Caco-2 (cell line): ENCODE data around the gene BGN. TPM values are rescaled to one million over a fixed set of nuclear protein-coding genes. Genes with fewer than 3 reads are reported as not detected.

Experiments
- BruUV-seq: library from RNA; stranded (reverse); fragments of 400-500 nt; replicated peaks from 2 replicates; lab custom pipeline; 2021; lab: Mats Ljungman, UMichigan
- CTCF ChIA-PET: fragments of 300-600 bp; sonication (Branson Sonifier 250); formaldehyde crosslinking; loops from one replicate; lab custom pipeline; 2022; ENCODE audit warnings: antibody characterized with exemption; lab: Charles Lee
- POLR2A ChIA-PET: fragments of 300-600 bp; sonication (Branson Sonifier 250); formaldehyde crosslinking; loops from one replicate; lab custom pipeline; 2022; ENCODE audit warnings: antibody characterized with exemption; lab: Charles Lee
- DNase-seq, 2 experiments: peaks; one replicate each; pipeline versions ENCODE4 v3.0.0 to v3.0.0-alpha.2; 2020 to 2022
- H3K27me3 ChIP-seq: replicated peaks from 2 replicates; pipeline ENCODE4 v1.6.0; 2011; ENCODE audit warnings: low read length; ENCODE audit not compliant: control insufficient read depth, insufficient read depth
- H3K36me3 ChIP-seq: 2 replicates; pipeline ENCODE4 v1.5.1; 2011; ENCODE audit warnings: low read length; ENCODE audit not compliant: control insufficient read depth, insufficient read depth
- H3K4me1 ChIP-seq: fragments of 250-450 bp; sonication (Bioruptor Pico); 2 replicates; pipeline ENCODE4 v1.5.1; 2020; ENCODE audit warnings: mild to moderate bottlenecking
- H3K4me3 ChIP-seq: 2 replicates; pipeline ENCODE4 v1.5.1; 2011; ENCODE audit warnings: low read depth, mild to moderate bottlenecking, control low read depth, low read length
- H3K9me3 ChIP-seq: fragments of 250-450 bp; sonication (Bioruptor Pico); 2 replicates; pipeline ENCODE4 v1.5.1; 2020; ENCODE audit warnings: mild to moderate bottlenecking, moderate library complexity
- H3K27ac Mint-ChIP-seq: one replicate; pipeline ENCODE4 v1.8.0; 2022; ENCODE audit warnings: mixed read lengths; ENCODE audit not compliant: unreplicated experiment
- H3K27me3 Mint-ChIP-seq: one replicate; pipeline ENCODE4 v1.8.0; 2022; ENCODE audit warnings: mixed read lengths; ENCODE audit not compliant: insufficient read depth, unreplicated experiment
- H3K36me3 Mint-ChIP-seq: one replicate; pipeline ENCODE4 v1.8.0; 2022; ENCODE audit warnings: mild to moderate bottlenecking, mixed read lengths; ENCODE audit not compliant: insufficient read depth, unreplicated experiment
- H3K4me1 Mint-ChIP-seq: one replicate; pipeline ENCODE4 v1.8.0; 2022; ENCODE audit warnings: low read depth, mixed read lengths; ENCODE audit not compliant: unreplicated experiment
- H3K4me3 Mint-ChIP-seq: one replicate; pipeline ENCODE4 v1.8.0; 2022; ENCODE audit warnings: mild to moderate bottlenecking, moderate library complexity, mixed read lengths; ENCODE audit not compliant: unreplicated experiment
- H3K9me3 Mint-ChIP-seq: one replicate; pipeline ENCODE4 v1.8.0; 2022; ENCODE audit warnings: mixed read lengths; ENCODE audit not compliant: unreplicated experiment
- CTCF ChIP-seq, 2 experiments: fragments of 200-600 bp in 1 of 2; IDR thresholded peaks; 1 replicate in 1 of 2; 2 replicates in 1 of 2; pipeline versions ENCODE4 v1.5.1 to v1.8.0; 2011 to 2022; ENCODE audit warnings: antibody characterized with exemption in 1 of 2, control low read depth in 1 of 2, inconsistent platforms in 1 of 2, low read depth in 1 of 2, low read length in 1 of 2, mild to moderate bottlenecking in 1 of 2, moderate library complexity in 1 of 2; ENCODE audit not compliant: insufficient read depth in 1 of 2, severe bottlenecking in 1 of 2, unreplicated experiment in 1 of 2
- intact Hi-C: fragments of 100-400 bp; cut with micrococcal nuclease; formaldehyde crosslinking; loops from one replicate; pipeline ENCODE4 v1.10.0; 2022; ENCODE audit not compliant: unreplicated experiment
- total RNA-seq: library from RNA; stranded (reverse); gene quantifications from 2 replicates; pipeline ENCODE4 v1.2.3, GENCODE V29; 2022

BGN gene
- total RNA-seq, 1 experiment from 2014 or later = 9.9 TPM

- no TSS peak for BruUV-seq
- CTCF ChIA-PET = no interaction called here
- Mint-ChIP-seq H3K4me1 (no peaks in the 10 kb centered on the region), H3K27me3 (no peaks in the 10 kb centered on the region), H3K4me3 (no peak within 1 kb of the TSS), H3K27ac (no peak within 1 kb of the TSS), H3K36me3 (peaks cover 15% of the 10 kb centered on the region), H3K9me3 (no peaks in the 10 kb centered on the region)
- H3K27me3 ChIP-seq = no peaks in the 10 kb centered on the region
- no peak for DNase-seq
- H3K36me3 ChIP-seq = no peaks in the 10 kb centered on the region
- TF ChIP-seq CTCF (IDR thresholded peaks at IDR 0.05; ENCODE audit: insufficient read depth in 1 of 2, low read depth in 1 of 2, low read length in 1 of 2, severe bottlenecking in 1 of 2, unreplicated experiment in 1 of 2) = no peak
- no peaks in the 10 kb centered on the region for H3K9me3 ChIP-seq
- POLR2A ChIA-PET = no interaction called here
- no peak within 1 kb of the TSS for H3K4me3 ChIP-seq
- intact Hi-C loops = no loop called here
- H3K4me1 ChIP-seq = no peaks in the 10 kb centered on the region
Observed at GRCh38 chrX:153445856-153446635, 48.7 kb upstream of the BGN start, which contains the start of gene TREX2. Gene TREX2 (minus strand): TSS chrX:153446056. CDS start chrX:153445430, 626 bp downstream.

GRCh38 chrX:153446636-153446936, 48.2 kb upstream of the BGN start:
- Histone ChIP-seq H3K4me3 (no peak overlapping the region), H3K36me3 (no peaks in the 10 kb centered on the region), H3K4me1 (no peaks in the 10 kb centered on the region), H3K9me3 (no peaks in the 10 kb centered on the region), H3K27me3 (no peaks in the 10 kb centered on the region)
- CTCF ChIA-PET = no interaction called here
- H3K27me3 Mint-ChIP-seq = no peaks in the 10 kb centered on the region
- H3K4me1 Mint-ChIP-seq = no peaks in the 10 kb centered on the region
- BruUV-seq = no TSS peak
- POLR2A ChIA-PET = no interaction called here
- H3K27ac Mint-ChIP-seq = no peak overlapping the region
- no peak for TF ChIP-seq CTCF (IDR thresholded peaks at IDR 0.05; ENCODE audit: insufficient read depth in 1 of 2, low read depth in 1 of 2, low read length in 1 of 2, severe bottlenecking in 1 of 2, unreplicated experiment in 1 of 2)
- no peak overlapping the region for H3K4me3 Mint-ChIP-seq
- peaks cover 19% of the 10 kb centered on the region for H3K36me3 Mint-ChIP-seq
- H3K9me3 Mint-ChIP-seq = no peaks in the 10 kb centered on the region
- no peak for DNase-seq
- intact Hi-C loops = no loop called here

GRCh38 chrX:153446950-153447580, 47.7 kb upstream of the BGN start:
- no peak overlapping the region for H3K27ac Mint-ChIP-seq
- no TSS peak for BruUV-seq
- Histone ChIP-seq H3K4me3 (no peak overlapping the region), H3K27me3 (no peaks in the 10 kb centered on the region), H3K36me3 (no peaks in the 10 kb centered on the region), H3K9me3 (no peaks in the 10 kb centered on the region), H3K4me1 (no peaks in the 10 kb centered on the region)
- H3K4me3 Mint-ChIP-seq = no peak overlapping the region
- H3K9me3 Mint-ChIP-seq = no peaks in the 10 kb centered on the region
- no peak for DNase-seq
- H3K27me3 Mint-ChIP-seq = no peaks in the 10 kb centered on the region
- CTCF ChIA-PET = no interaction called here
- intact Hi-C loops = no loop called here
- no peaks in the 10 kb centered on the region for H3K4me1 Mint-ChIP-seq
- TF ChIP-seq CTCF (IDR thresholded peaks at IDR 0.05; ENCODE audit: insufficient read depth in 1 of 2, low read depth in 1 of 2, low read length in 1 of 2, severe bottlenecking in 1 of 2, unreplicated experiment in 1 of 2) = no peak
- POLR2A ChIA-PET = no interaction called here
- H3K36me3 Mint-ChIP-seq = peaks cover 20% of the 10 kb centered on the region
